Esophagus squamous epithelium (tissue), 5 donors: ENCODE measurements around the gene MDGA2. TPM values are rescaled to one million over a fixed set of nuclear protein-coding genes. Genes with fewer than 3 reads are reported as not detected.

Experiments
- DNase-seq: peaks from one replicate; lab custom pipeline; 2025; lab: John Stamatoyannopoulos, UW
- H3K27ac ChIP-seq, 4 donors: fragments of 200-600 bp; sonication (generic); one replicate each; pipeline ENCODE4 v1.5.1; 2016 to 2019; ENCODE audit warnings: mild to moderate bottlenecking in 1 of 4
- H3K27me3 ChIP-seq, 4 donors: fragments of 200-600 bp; sonication (generic); 1 replicate in 3 of 4; 2 replicates in 1 of 4; pipeline versions ENCODE4 v1.5.1 to v1.6.0; 2017 to 2021; ENCODE audit warnings: antibody characterized with exemption in 1 of 4
- H3K36me3 ChIP-seq, 3 donors: fragments of 200-600 bp; sonication (generic); one replicate each; pipeline ENCODE4 v1.5.1; 2016 to 2019
- H3K4me1 ChIP-seq, 3 donors: fragments of 200-600 bp; sonication (generic); one replicate each; pipeline ENCODE4 v1.5.1; 2017 to 2019
- H3K4me3 ChIP-seq, 4 donors: fragments of 200-600 bp; sonication (generic); 1 replicate in 3 of 4; 2 replicates in 1 of 4; pipeline ENCODE4 v1.5.1; 2016 to 2019; ENCODE audit warnings: mild to moderate bottlenecking in 2 of 4, moderate library complexity in 1 of 4
- H3K9me3 ChIP-seq, 3 donors: fragments of 200-600 bp; sonication (generic); one replicate each; pipeline ENCODE4 v1.5.1; 2016 to 2019
- CTCF ChIP-seq, 6 experiments: fragments of 450-650 bp in 4 of 6; fragments of 200-600 bp in 2 of 6; sonication (generic) in 2 of 6; IDR thresholded peaks; one replicate each; pipeline ENCODE4 v1.5.1; 2016 to 2019; ENCODE audit warnings: antibody characterized with exemption in 6 of 6, mild to moderate bottlenecking in 4 of 6, moderate library complexity in 4 of 6
- POLR2A ChIP-seq, 4 donors: fragments of 450-650 bp; IDR thresholded peaks; one replicate each; pipeline ENCODE4 v1.6.1; 2017; ENCODE audit warnings: antibody characterized with exemption in 4 of 4, mild to moderate bottlenecking in 4 of 4, moderate library complexity in 3 of 4
- WGBS, 2 donors: methylation state at CpG; one replicate each; pipeline ENCODE4 v1.1.5; 2018; 5-methylcytosine and 5-hydroxymethylcytosine counted together
- intact Hi-C: fragments of 100-400 bp; cut with DNase I; formaldehyde crosslinking; loops from one replicate; pipeline ENCODE4 v1.15.0; 2022
- total RNA-seq, 4 donors: library from RNA; depleted of rRNA; stranded (reverse); fragments of >200 nt; gene quantifications; one replicate each; pipeline ENCODE4 v1.1.0, GENCODE V29; 2016
- donor health status: DM: yes; HTN: yes; CAD: no.

Gene MDGA2
- total RNA-seq, 4 donors from 2014 or later: not detected

- Histone ChIP-seq H3K4me1 (no peaks in the 10 kb centered on the region), H3K9me3 (no peaks in the 10 kb centered on the region), H3K36me3 (no peaks in the 10 kb centered on the region), H3K27me3 (no peaks in the 10 kb centered on the region), H3K4me3 (no peak overlapping the region), H3K27ac (no peak overlapping the region)
- 65 to 75% methylated on average over 4 of the region's 4 CpGs for WGBS, 2 donors
- intact Hi-C loops: no loop called here
- DNase-seq: no peak
- TF ChIP-seq POLR2A (IDR thresholded peaks at IDR 0.05) (no peak), CTCF (IDR thresholded peaks at IDR 0.05) (no peak)
These were observed 687.1 kb downstream of the MDGA2 start for GRCh38 chr14:46988312-46988711.

DNA sequence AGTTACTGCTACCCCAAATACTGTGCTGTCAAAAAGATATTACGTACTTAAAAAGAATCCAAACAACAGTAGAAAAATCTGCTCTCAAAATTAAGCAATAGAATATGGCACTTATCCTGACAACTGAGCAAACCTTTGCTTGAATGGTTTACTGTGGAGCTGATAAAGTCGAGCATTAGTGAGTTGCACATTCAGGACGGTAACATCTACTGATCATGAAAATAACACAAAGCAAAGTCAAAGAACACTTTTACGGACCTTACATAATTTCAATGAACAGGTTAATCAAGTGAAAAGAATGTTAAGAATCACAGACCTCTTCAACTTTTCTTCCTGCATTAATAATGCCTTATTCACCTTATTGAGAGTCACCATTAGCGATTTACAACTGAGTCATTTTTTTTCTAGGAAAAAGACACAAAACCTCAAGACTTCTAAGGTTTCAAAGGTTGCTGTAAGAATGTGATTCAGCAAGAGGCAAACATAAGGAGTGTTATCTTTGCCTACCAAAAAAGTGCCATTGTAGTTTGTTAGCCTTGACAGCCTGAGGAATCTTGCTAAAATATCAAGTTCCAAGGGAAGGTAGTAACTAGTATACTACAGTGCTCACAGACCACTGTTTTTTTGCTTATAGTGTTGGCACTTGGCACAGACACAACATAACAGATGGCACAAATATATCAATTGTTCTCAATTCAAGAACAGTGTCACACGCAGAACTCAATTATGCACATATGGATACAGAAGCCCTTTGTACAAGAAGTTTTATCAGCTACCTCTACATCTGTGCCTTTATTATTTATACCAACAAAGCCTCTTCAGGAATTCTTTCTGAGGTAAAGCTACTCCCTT is 689.6 kb downstream of the MDGA2 start:
- DNase-seq: no peak
- H3K36me3 ChIP-seq: no peaks in the 10 kb centered on the region
- no peak for TF ChIP-seq CTCF (IDR thresholded peaks at IDR 0.05)
- no peak for TF ChIP-seq POLR2A (IDR thresholded peaks at IDR 0.05)
- H3K4me3 ChIP-seq: no peak overlapping the region
- no peaks in the 10 kb centered on the region for H3K27me3 ChIP-seq
- no peaks in the 10 kb centered on the region for H3K4me1 ChIP-seq
- 40 to 70% methylated on average over 6 of the region's 6 CpGs for WGBS, 2 donors
- intact Hi-C loops: no loop called here
- no peak overlapping the region for H3K27ac ChIP-seq
- H3K9me3 ChIP-seq: no peaks in the 10 kb centered on the region

DNA sequence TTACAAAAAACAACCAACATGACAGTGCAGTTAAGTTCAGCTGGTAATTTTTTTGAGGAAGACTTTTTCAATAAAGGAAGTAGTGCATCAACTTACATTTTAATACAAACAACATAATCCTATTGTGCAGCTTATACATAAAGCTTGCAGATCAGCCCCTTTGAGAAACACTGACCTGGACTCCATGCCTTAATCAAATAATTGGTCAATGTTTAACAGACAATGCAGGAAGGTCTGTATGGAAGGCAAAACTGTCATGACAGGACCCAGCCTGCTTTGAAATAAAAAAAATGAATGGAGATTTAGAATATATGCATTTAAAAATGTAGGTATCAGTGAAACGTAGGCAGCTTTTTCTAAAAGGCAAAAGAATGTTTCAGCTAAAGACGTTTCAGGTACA is 702.1 kb downstream of the MDGA2 start:
- no peak for TF ChIP-seq CTCF (IDR thresholded peaks at IDR 0.05)
- no peak for TF ChIP-seq POLR2A (IDR thresholded peaks at IDR 0.05)
- no peak overlapping the region for H3K27ac ChIP-seq
- no peak for DNase-seq
- H3K4me1 ChIP-seq: no peaks in the 10 kb centered on the region
- intact Hi-C loops: no loop called here
- no peaks in the 10 kb centered on the region for H3K36me3 ChIP-seq
- no peaks in the 10 kb centered on the region for H3K27me3 ChIP-seq
- H3K4me3 ChIP-seq: no peak overlapping the region
- H3K9me3 ChIP-seq: no peaks in the 10 kb centered on the region
- WGBS, 2 donors: 22 to 24% methylated on average over 2 of the region's 2 CpGs

GRCh38 chr14:46964378-46964777 is 711.0 kb downstream of the MDGA2 start:
- Histone ChIP-seq H3K27ac (no peak overlapping the region), H3K27me3 (no peaks in the 10 kb centered on the region), H3K4me3 (no peak overlapping the region), H3K4me1 (no peaks in the 10 kb centered on the region), H3K9me3 (no peaks in the 10 kb centered on the region), H3K36me3 (no peaks in the 10 kb centered on the region)
- TF ChIP-seq POLR2A (IDR thresholded peaks at IDR 0.05): no peak
- TF ChIP-seq CTCF (IDR thresholded peaks at IDR 0.05): no peak
- intact Hi-C loops: no loop called here
- no peak for DNase-seq
- 39 to 47% methylated on average over 3 of the region's 3 CpGs for WGBS, 2 donors

DNA sequence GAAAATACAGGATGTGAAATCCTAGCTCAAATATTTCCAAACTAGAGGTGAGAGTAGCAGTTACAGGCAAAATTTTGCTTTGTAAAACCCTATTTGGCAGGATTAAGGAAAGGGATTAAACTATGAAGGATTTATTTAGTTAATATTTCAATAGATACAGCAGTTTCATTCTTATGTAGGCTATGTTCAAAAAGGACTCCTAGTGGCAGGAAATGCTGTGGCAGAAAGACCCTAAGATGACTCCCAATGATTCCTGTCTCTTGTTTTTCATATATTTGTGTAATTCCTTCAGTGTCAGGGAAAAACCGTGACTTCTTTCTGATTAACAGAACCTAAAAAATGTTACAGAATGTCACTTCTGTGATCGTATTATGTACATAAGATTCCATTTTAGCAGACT is 724.3 kb downstream of the MDGA2 start:
- Histone ChIP-seq H3K4me3 (no peak overlapping the region), H3K27ac (no peak overlapping the region), H3K27me3 (no peaks in the 10 kb centered on the region), H3K36me3 (no peaks in the 10 kb centered on the region), H3K9me3 (peaks cover 0 to 4% (median 3%) of the 10 kb centered on the region in 3 donors), H3K4me1 (no peaks in the 10 kb centered on the region)
- WGBS, 2 donors: 61 to 68% methylated on average over 2 of the region's 2 CpGs
- DNase-seq: no peak
- intact Hi-C loops: no loop called here
- TF ChIP-seq CTCF (IDR thresholded peaks at IDR 0.05): no peak
- no peak for TF ChIP-seq POLR2A (IDR thresholded peaks at IDR 0.05)
